ENCODE results near the gene GAREM1.
"Not testable (repeated sequence)": the region's sequence is repeated elsewhere in the genome, so short reads cannot be mapped to it uniquely, and the experiment has no call there.

Gene GAREM1

DNA sequence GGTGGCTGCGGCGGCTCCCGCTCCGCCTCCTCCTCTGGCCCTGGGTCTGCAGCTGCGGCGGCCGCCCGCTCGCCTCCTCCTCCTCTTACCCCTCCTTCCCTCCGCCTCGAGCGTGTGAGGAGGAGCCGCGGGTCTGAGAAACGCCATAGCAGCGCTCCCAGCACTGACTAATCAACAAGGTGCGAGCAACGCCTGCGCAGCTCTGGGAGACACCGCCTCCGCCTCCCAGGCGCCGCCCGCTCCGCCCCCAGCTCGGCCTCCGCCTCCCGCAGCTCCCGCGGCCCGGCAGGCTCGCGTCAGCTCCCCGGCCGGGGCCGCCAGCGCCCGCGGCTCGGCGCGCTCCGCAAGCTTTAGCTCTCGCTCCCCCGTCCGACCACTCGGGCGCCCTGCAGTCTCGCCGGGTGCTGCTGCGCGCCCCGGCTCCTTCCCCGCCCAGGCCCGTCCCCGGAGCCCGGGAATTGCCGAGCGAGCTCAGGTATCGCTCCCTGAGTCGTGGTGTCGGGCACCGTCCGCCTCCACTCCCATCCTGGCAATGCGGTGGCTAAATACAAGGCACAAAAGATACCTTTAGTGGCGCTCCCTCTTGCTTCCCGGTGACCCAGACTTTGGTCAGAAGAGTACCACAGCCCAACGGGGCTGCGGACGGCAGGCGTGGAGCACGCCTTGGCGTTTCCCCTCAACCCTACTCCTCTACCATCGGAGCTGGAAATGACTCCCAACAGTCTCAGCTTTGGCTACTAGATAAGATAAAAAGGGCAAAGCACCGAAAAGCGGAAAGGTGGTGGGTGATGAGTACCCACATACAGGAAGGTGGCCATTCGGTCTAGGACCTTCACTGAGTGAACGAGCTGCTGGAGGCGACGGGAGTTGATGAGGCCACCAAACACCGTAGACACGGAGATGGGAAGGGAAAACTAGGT lies at the start of gene GAREM1:
Gene GAREM1, minus strand, starts transcription at position 169 of the 920 bp plus-strand sequence. CDS start 454 bp downstream, outside the sequence.
- peak; percentile 80 for DNase-seq

DNA sequence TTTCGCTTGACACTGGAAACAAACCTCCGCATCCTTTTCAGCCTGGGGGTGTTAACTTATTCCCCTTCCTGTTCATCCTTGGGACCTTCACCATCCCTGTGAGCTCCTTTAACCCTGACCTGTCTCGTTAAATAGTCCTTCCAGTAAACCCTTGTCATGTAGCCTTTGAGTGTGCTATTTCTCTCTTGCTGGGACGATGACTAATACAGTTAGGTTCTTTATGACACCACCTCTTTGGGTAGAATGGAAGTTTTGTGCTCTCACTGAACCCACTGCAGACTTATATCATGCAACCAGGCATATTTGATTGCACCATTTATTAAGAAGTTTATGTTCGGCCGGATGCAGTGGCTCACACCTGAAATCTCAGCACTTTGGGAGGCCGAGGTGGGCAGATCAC lies 40.5 kb upstream of the GAREM1 start:
- DNase-seq = no peak

DNA sequence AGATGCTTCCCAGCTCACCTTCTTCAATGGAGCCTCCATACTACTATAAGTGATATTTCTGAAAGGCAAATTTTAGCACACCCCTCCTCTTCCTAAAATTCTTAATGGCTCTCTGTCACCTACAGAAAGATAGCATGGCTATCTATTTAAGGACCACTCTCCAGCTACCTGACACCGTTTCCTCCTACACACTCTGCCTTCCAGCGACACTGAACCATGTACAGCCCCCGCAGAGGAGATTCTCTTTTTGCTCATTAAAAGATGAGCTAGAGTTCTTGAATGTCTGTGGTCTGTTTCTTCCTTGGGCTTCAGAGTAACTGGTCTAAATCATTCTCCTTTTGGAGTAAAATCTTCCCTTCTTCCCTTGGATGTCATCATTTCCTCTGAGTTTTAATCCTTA lies 38.4 kb upstream of the GAREM1 start:
- no peak for DNase-seq

DNA sequence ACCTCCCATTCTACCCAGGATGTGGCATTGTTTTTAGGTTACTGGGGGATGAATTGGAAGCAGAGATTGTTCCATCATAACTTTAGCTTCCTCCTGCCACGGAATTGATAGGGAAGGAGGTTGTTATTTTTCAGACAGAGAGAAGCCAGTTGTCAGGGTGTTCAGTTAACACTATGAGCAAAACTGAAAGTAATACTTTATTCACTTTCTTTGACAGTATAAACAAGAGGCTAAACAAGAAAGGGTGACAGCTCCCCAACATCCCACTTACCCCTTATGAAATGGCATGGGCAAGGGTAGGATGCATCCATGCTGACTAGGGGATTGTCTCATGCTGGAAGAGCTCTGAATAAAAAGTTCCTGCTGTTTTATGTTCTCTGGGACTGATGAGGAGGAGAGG lies 36.4 kb upstream of the GAREM1 start:
- DNase-seq = no peak

DNA sequence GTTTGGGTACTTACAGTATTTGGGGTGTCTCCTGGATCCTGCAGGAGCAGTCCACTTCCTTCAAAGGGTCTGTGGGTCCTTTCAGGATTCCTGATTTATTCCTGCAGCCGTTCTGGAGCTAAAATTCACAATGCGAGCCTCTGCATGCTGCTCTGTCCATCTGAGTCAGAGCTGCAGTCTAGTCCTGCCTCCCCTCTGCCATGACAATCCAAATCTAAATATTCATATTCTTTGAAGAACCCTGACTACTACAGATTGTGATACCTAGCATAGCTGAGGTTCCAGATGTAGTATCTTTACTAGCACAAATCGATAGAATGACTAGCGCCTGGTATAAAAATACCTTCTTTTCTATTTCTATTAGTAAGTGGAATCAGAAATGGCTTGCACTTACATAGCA lies 31.3 kb upstream of the GAREM1 start:
- DNase-seq = no peak

DNA sequence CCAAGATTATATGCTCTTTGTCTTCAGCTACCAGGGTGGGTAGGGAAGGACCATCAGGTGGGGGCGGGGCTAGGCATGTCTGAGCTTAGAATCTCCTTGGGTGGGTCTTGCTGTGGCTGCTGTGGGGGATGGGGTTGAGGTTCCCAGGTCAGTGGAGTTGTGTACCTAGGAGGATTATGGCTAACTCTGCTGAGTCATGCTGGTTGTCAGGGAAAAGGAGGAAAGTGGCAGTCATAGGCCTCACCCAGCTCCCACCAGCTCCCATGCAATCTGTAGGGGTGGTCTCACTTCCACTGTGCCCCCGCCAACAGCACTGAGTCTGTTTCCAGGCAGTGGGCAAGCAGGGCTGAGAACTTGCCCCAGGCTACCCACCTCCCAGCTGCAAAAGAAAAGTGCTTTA lies 30.6 kb upstream of the GAREM1 start:
- not testable (repeated sequence) for DNase-seq

DNA sequence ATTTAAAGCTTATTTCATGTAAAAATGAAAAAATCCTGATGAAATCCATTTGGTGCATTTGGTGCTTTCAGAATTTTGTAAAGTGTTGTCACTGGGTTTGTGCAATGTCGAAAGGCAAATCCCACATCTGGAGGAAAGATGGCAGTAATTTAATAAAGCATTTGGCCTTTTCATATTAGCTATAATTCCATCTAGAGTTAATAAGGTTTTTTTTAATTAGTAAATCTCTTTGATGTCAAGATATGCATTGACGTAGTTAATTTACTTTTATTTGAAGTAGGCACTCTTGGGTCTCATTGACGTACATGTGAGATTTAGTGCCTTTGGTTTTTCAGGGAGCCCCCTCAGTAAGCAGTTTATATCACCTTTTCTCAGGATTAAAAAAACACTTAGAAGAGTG lies 12.3 kb upstream of the GAREM1 start:
- DNase-seq = no peak

DNA sequence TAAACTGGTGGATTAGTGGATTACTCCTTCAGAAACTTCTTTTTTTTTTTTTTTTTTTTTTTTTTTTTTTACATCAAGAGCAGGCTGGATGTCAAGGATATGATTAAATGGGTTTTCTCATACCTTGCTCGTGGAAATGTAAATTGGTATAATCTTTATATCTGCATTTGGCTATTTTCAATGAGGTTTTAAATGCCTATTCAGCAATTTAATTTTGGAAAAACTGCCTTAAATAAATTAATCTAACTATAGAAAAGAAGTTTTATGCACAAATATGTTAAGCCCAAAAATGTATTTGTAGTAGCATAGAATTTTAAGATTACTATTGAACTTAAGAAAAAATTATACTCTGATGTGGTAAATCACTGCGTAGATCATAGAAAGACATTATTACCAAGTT lies 11.4 kb upstream of the GAREM1 start:
- DNase-seq = no peak

DNA sequence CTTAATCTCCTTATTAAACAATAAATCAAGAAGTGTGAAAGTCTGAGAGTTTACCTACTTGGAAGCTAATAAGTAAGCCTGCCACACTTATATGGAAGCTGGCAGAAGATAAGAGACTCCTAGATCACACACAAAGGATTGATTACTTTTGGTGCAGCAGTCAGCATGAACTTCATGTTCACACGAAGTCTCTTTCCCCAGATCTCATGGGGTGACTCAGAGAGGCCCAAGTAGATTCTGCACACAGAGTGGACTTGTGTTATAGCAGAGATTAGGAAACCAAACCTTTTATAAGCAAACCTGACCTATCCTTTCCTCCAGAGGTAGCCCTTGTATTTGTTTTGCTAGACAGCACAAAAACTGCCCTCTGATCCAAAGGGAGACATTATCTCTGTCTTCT lies 9.9 kb upstream of the GAREM1 start:
- DNase-seq = no peak

DNA sequence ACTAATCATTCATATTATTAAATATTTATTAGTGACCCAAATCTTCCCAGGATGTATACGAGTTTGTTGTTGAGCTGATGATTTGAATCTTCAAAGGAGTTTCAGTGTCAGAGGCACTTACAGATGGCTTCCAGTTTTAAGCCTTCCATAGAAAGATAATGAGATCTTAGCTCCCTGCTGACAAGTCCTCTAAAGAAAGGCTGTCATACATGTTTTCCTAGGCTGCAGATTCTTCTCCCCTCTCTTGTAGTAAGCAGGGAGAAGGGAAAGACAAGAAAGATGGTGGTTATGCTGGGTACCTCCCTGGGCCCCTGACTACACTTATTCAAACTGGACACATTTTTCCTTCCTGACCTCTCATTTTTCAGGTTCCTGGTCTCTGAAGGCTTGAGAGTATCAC lies 8.1 kb upstream of the GAREM1 start:
- no peak for DNase-seq

DNA sequence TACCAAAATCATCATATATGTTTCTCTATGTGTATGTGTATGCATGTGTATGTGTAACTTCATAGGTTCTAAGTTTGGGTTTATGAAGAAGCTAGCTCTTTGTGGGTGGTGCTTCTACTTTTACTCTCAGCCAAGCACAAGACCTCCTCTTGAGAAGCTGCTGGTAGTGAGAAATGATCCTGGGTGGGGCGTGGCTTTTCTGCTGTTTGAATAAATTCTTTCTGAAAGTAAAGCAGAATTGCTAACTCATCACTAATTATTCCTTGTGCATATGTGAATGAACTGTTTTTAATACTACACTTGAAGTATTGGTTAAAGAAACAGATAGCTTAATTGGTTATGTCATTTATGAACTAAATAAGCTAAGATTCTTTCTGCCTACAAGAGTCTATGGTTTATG lies 7.6 kb upstream of the GAREM1 start:
- no peak for DNase-seq

DNA sequence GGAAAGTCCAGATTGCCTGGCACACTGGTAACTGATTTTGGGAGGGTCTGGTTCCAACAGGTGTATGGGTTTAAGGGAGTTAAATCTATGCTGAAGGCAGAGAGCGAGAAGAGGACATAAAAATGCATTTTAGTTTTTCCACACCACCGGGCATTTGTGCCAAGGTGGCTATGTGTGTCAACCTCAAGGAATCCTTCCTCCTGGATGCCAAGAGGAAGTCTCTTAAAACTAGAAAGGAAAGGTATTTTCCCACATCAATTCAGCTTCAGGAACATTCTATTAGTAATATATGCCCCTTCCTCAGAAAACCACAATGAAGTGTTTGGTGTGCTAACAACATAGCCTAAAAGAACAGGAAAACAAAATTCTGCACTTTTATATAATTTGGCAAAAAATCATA lies 5.4 kb upstream of the GAREM1 start:
- DNase-seq = no peak

DNA sequence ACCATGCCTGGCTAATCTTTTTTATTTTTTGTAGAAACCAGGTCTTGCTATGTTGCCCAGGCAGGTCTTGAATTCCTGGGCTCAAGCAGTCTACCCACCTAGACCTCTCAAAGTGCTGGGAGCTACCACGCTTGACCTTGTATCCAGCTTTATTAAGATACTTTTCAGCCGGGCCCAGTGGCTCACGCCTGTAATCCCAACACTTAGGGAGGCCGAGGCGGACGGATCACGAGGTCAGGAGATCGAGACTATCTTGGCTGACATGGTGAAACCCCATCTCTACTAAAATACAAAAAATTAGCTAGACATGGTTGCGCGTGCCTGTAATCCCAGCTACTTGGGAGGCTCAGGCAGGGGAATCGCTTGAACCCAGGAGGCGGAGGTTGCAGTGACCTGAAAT lies 4.4 kb upstream of the GAREM1 start:
- not testable (repeated sequence) for DNase-seq

DNA sequence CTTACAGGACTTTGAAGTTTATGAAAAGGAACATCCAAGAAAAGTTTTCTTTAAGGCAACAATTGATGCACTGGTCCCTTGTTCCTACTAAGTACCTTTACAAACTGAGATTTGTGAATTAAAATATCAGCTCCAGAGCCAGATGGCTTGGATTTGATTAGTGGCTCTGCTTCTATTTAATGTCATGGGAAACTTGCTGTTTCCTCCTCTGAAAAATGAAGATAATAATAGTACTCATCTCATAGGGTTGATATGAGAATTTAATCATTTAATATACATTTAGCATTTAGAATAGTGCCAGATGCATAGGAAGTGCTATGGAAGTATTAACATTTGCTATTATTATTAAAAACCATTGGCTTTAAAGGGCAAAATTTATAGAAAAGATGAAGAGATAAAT lies 2.6 kb upstream of the GAREM1 start:
- no peak for DNase-seq

DNA sequence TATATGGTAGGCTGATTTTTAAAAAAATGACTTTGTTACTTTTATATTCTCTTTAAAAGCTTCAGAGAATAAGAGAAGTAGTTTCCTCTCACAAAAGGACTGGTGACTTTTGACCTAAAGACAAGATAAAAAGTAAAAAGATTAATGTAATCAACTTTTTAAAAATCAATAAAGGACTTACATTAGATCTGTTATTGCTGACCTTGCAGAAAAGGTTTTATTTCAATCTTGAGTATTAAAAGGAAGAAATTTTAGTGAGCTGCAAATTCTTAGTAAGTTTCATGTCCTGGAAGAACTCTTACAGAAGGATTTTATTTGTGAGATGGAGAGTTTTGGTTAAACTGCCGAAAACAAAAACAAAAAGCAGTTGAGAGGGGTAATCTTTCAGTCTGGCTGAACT lies 2.2 kb upstream of the GAREM1 start:
- DNase-seq = no peak

DNA sequence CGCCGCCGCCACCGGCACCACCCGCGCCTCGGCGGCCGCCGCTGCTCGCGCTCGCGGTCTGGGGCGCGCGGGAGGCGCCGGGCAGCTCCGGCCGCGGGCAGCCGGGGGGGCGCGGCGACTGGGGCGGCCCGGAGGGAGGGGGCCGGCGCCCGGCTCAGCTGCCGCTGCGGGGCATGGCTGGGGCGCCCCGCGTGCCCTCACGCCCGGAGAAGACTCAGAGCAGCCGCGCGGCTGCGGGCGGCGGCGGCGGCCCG lies 295 bp downstream of the GAREM1 start:
- no peak for DNase-seq

DNA sequence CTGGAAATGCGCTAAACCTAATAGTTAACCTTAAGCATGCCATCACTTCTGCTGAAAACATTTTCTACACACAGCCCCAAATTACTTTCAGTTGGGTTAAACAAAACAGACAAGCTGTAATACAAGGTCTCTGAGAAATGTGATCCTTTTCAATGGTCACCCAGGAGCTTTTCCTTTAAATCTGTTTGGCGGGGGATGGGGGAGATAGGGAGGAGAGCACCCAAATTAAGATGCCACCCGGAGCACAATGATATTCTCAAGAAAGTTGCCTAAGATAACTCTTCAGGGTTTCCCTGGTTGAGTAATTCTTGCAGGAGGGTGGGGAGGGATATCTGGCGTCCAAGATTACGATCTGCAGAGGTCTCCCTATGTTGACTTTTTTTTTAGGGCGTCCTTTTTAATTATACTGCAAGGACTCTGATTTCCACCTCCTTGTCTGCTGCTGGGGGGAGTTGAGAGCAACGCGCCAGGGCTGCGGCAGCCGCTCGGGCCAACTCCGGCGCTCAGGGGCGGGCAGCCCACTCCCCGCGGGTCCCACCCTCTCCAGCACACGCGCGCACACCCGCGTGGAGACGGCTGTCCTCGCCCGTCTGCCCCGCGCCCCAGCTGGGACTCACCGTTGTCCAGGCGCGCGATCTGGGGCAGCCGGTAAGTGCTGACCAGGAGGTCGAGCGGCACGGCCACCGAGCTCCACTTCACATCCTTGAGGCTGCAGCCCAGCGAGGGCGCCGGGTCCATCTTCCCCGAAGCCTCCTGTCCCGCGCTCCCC lies 807 bp downstream of the GAREM1 start:
- DNase-seq = no peak

DNA sequence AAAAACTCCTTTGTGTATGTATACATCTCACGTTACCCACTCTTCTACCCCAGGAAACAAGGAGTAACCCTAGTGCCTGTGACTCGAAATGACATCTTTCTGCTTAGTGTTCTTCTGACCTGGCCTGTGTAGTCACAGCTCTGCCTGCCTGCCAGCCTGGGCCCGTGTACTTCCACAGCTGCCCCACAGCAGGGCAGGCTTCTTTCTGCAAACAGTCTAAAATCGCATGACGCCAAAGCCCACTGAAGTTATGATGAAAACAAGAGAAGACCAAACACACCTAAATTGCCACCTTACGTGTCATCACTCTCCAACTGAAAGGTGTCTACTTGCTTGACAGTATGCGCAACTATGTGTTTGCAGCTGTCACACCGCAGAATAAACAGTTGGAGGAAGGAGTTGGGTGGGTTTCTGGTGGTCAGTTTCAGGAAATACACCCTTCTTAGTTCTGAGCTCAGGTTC lies 1.5 kb downstream of the GAREM1 start:
- DNase-seq = peak; percentile 2

DNA sequence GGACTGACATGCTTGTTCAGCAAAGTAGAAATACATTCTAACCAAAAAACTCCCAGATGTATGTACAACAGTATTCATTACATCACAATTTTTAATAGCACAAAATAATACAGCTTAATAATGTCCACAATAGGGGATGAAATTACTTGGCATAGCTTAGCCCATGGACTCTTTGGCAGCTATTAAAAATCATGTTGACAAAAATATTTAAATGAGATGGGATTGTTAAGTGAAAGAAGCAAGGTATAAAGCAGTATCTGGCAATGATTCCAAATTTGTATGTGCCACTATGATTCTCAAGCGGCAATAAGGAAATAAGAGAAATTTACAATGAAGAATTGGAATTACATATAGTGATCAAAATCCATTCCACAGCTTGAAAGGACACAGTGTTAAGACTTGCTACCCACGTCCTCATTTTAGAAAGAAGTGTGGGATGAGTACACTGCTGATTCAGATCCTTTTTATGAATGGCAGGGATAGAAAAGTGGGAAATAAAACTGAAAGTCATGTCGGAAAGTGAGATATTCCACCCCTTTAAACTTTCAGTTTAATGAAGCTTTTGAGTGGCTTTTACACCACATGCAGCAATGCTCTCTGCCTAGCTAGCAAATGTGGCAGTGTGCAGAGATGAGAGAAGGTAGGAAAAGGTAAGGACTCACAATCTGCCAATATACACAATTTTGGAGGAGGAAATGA lies 2.4 kb downstream of the GAREM1 start:
- no peak for DNase-seq

DNA sequence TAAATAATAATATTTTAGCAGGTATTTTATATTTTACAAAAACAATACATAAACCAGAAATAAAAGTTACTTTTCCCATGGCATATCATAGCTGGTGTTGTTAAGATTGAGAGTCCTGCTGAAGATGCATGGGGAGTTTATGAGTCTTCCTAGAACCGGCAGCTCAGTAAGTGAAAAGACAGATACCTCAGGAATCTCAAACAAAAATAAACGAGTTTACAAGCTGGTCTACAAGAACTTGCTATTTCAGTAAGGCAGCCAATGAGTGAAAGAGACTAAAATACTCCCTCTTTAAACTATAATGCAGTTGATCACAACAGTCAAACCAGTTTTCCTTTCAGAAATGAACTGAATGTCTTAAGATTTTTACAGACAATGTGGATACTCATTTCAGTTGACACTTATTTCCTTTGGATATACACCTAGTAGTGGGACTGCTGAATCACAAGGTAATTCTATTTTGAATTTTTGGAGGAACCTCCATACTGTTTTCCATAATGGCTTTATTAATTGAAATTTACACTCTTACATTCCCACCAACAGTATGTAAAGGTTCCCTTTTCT lies 8.9 kb downstream of the GAREM1 start:
- DNase-seq = no peak

DNA sequence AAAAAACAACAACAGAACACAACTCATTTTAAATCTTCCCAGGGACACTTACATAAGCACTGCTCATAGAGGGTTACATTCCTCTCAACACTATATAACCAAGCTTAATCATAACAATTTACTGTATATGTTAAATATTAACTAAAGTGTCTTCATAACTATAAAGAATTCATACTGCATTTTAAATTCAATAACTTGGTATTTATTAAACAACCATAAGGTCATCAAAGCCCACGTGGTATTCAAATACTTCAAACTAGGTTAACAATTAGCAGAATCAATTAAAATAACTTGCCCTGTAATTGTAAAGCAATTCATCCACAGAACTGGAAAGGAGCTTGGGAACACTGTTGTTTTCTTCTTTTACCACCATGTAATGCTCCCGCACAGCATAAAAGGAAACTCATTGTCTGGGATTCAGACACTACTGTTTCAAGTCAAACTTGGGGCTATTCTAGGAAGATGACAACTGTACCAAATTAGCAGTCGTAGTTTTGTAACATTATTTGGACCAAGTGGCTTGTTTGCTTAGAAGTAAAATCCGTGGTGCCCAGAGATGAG lies 10.4 kb downstream of the GAREM1 start:
- no peak for DNase-seq

DNA sequence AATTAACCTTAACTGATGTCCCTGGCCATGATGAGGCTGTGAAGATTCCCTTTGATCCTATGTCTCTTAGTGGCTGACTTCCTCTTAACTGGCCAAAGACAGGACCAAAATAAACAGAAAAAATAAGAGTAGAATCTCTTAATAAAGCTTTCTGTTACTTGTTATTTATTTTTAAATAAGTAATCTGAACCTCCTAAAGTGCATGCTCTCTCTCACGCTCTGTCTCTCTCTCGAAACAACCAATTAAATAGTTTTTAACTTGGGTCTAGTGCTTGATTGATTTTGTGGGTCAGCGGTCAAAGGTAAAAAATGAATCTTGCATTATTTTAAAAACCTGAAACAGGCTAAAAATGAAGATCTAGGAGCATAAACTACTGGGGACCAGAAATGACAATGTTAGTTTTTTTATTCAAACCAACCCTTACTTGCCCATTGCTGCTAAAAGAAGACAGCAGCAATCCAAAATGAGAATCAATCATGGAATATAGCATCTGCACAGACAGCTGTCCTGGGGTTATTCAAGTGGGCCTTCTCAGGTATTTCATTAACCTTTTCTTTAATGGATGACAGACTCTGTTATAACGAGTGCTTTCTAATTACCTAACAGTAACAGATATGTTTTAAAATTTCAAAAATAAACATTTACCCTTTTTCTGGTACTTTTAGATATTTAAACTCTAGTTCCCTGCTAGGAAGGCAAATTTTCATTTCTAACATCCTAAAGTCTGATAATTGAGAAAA lies 11.2 kb downstream of the GAREM1 start:
- no peak for DNase-seq

Measured in CD4-positive, alpha-beta T cell treated with Interleukin-21 for 1 hour (primary cell).